HepG2 (cell line): ENCODE measurements around the gene ZBTB4. TPM values are rescaled to one million over a fixed set of nuclear protein-coding genes. Genes with fewer than 3 reads are reported as not detected.
A peak's percentile ranks its signal among the peaks of the same experiment; 100 is the strongest.

Source experiments
- ATAC-seq: fragments of 200-7000 bp; cut with Tn5 transposase; 3 replicates; pipeline ENCODE4 v1.9.1; 2020; ENCODE audit warnings: mild to moderate bottlenecking, moderate library complexity
- BruUV-seq: library from RNA; stranded (reverse); fragments of 400-500 nt; replicated peaks from 2 replicates; lab custom pipeline; 2021; lab: Mats Ljungman, UMichigan
- CTCF ChIA-PET: fragments of 300-600 bp; formaldehyde crosslinking; extraction: SDS; loops from one replicate; lab custom pipeline; 2021; ENCODE audit warnings: low total read pairs, inconsistent platforms, low intra/inter-chr PET ratio; lab: Yijun Ruan, JAX
- POLR2A ChIA-PET: fragments of 350-600 bp; sonication (Branson Sonifier 250); formaldehyde crosslinking; loops from one replicate; lab custom pipeline; 2020; ENCODE audit warnings: antibody characterized with exemption, inconsistent platforms; lab: Yijun Ruan, JAX
- DNase-seq: peaks from one replicate; pipeline ENCODE4 v3.0.0-alpha.2; 2015; ENCODE audit warnings: low spot score
- FAIRE-seq: peaks from 3 replicates; lab custom pipeline; 2011; peaks lifted over from hg19 to GRCh38; lab: Jason Lieb, UNC
- H2AFZ ChIP-seq: one replicate; pipeline ENCODE4 v1.6.1; 2011; ENCODE audit warnings: low read length, inconsistent platforms
- H3K27ac ChIP-seq: fragments of 300-600 bp; 3 replicates; pipeline ENCODE4 v1.8.0; 2011; ENCODE audit warnings: mixed run types, mild to moderate bottlenecking, mixed read lengths, low read length, inconsistent platforms; ENCODE audit not compliant: insufficient read depth; ENCODE audit errors: extremely low read length
- H3K27me3 ChIP-seq, 2 experiments: fragments of 200-600 bp in 1 of 2; 2 replicates in 1 of 2; 3 replicates in 1 of 2; pipeline versions ENCODE4 v1.6.0 to v1.8.0; 2011; ENCODE audit warnings: low read length in 2 of 2, mild to moderate bottlenecking in 2 of 2, moderate library complexity in 2 of 2, inconsistent platforms in 1 of 2; ENCODE audit not compliant: insufficient read depth in 2 of 2, control insufficient read depth in 1 of 2
- H3K36me3 ChIP-seq, 2 experiments: fragments of 200-600 bp in 1 of 2; replicated peaks in 1 of 2; 2 replicates in 1 of 2; 3 replicates in 1 of 2; pipeline versions ENCODE4 v1.5.1 to v1.8.0; 2011; ENCODE audit warnings: low read length in 2 of 2, inconsistent platforms in 1 of 2; ENCODE audit not compliant: insufficient read depth in 2 of 2, control insufficient read depth in 1 of 2
- H3K4me1 ChIP-seq: 2 replicates; pipeline ENCODE4 v1.5.1; 2012; ENCODE audit warnings: low read length, inconsistent platforms; ENCODE audit not compliant: insufficient read depth
- H3K4me2 ChIP-seq: 2 replicates; pipeline ENCODE4 v1.6.0; 2011; ENCODE audit warnings: low read depth, low read length, inconsistent platforms
- H3K4me3 ChIP-seq, 3 experiments: fragments of 200-600 bp in 1 of 3; sonication (generic), shearing (Covaris generic) in 1 of 3; replicated peaks in 1 of 3; 2 replicates each; pipeline ENCODE4 v1.5.1; 2011 to 2016; ENCODE audit warnings: low read length in 3 of 3, inconsistent platforms in 2 of 3, low read depth in 2 of 3, mild to moderate bottlenecking in 2 of 3, control low read depth in 1 of 3, mixed read lengths in 1 of 3; ENCODE audit not compliant: insufficient read depth in 1 of 3
- H3K79me2 ChIP-seq: one replicate; pipeline ENCODE4 v1.6.1; 2011; ENCODE audit warnings: low read length, inconsistent platforms; ENCODE audit not compliant: insufficient read depth
- H3K9ac ChIP-seq: 2 replicates; pipeline ENCODE4 v1.6.0; 2011; ENCODE audit warnings: mild to moderate bottlenecking, low read depth, low read length, inconsistent platforms; ENCODE audit not compliant: insufficient read depth
- H3K9me3 ChIP-seq: 2 replicates; pipeline ENCODE4 v1.5.1; 2012; ENCODE audit warnings: mild to moderate bottlenecking, low read length
- H4K20me1 ChIP-seq: 2 replicates; pipeline ENCODE4 v1.6.0; 2011; ENCODE audit warnings: inconsistent platforms, mild to moderate bottlenecking, low read length, moderate library complexity; ENCODE audit not compliant: insufficient read depth
- CC2D1A ChIP-seq: sonication (generic); formaldehyde crosslinking; IDR thresholded peaks from 2 replicates; pipeline ENCODE4 v1.8.1; 2023; ENCODE audit warnings: mild to moderate bottlenecking, missing genetic modification reagents
- FOXO1 ChIP-seq: sonication (generic); formaldehyde crosslinking; IDR thresholded peaks from 2 replicates; pipeline ENCODE4 v1.4.0; 2020; ENCODE audit warnings: missing genetic modification reagents
- GFI1 ChIP-seq: sonication (generic); formaldehyde crosslinking; IDR thresholded peaks from 2 replicates; pipeline ENCODE4 v1.5.0; 2020; ENCODE audit warnings: missing genetic modification reagents, mild to moderate bottlenecking, borderline replicate concordance
- HBP1 ChIP-seq: IDR thresholded peaks from 2 replicates; pipeline ENCODE4 v1.6.1; 2016; ENCODE audit warnings: low read depth, control low read depth
- KAT2B ChIP-seq: fragments of 150-350 bp; IDR thresholded peaks from 2 replicates; pipeline ENCODE4 v1.6.1; 2014; ENCODE audit warnings: low read depth, low read length, borderline replicate concordance
- KAT8 ChIP-seq: IDR thresholded peaks from 2 replicates; pipeline ENCODE4 v1.6.1; 2016; ENCODE audit warnings: missing genetic modification reagents, missing compliant biosample characterization
- MAFG ChIP-seq: sonication (generic); formaldehyde crosslinking; IDR thresholded peaks from 2 replicates; pipeline ENCODE4 v1.5.1; 2020; ENCODE audit warnings: mild to moderate bottlenecking, missing genetic modification reagents
- MIER3 ChIP-seq: IDR thresholded peaks from 2 replicates; pipeline ENCODE4 v1.6.1; 2016; ENCODE audit warnings: missing compliant biosample characterization, borderline replicate concordance
- NFE2 ChIP-seq: sonication (generic); formaldehyde crosslinking; IDR thresholded peaks from 2 replicates; pipeline ENCODE4 v1.4.0; 2020; ENCODE audit warnings: missing genetic modification reagents
- SP4 ChIP-seq: sonication (generic); formaldehyde crosslinking; IDR thresholded peaks from 2 replicates; pipeline ENCODE4 v1.8.1; 2023; ENCODE audit warnings: mild to moderate bottlenecking, missing genetic modification reagents
- ZNF225 ChIP-seq: sonication (generic); formaldehyde crosslinking; IDR thresholded peaks from 2 replicates; pipeline ENCODE4 v1.4.0; 2020; ENCODE audit warnings: mild to moderate bottlenecking, missing genetic modification reagents
- ZNF251 ChIP-seq: sonication (generic); formaldehyde crosslinking; IDR thresholded peaks from 2 replicates; pipeline ENCODE4 v1.9.0; 2021; ENCODE audit warnings: mild to moderate bottlenecking, missing genetic modification reagents
- ZNF446 ChIP-seq: sonication (generic); formaldehyde crosslinking; IDR thresholded peaks from 2 replicates; pipeline ENCODE4 v1.5.0; 2020; ENCODE audit warnings: mild to moderate bottlenecking, missing genetic modification reagents
- ZNF572 ChIP-seq: sonication (generic); formaldehyde crosslinking; IDR thresholded peaks from 2 replicates; pipeline ENCODE4 v1.5.1; 2020; ENCODE audit warnings: mild to moderate bottlenecking, missing genetic modification reagents
- ZNF724P ChIP-seq: sonication (generic); formaldehyde crosslinking; IDR thresholded peaks from 2 replicates; pipeline ENCODE4 v1.8.0; 2022; ENCODE audit warnings: missing genetic modification reagents, borderline replicate concordance
- WGBS: methylation state at CpG from one replicate; pipeline ENCODE4 v1.1.6; 2017; ENCODE audit warnings: low lambda C conversion rate; 5-methylcytosine and 5-hydroxymethylcytosine counted together
- in situ Hi-C: cut with HindIII; loops from 2 replicates; pipeline ENCODE4 v1.10.0; 2017; ENCODE audit warnings: low pct_unique_long_range_greater_than_20kb; ENCODE audit not compliant: extremely low pct_ligation_motif_present
- intact Hi-C: fragments of 100-400 bp; cut with micrococcal nuclease; formaldehyde crosslinking; loops from one replicate; pipeline ENCODE4 v1.10.0; 2022; ENCODE audit not compliant: unreplicated experiment
- polyA plus RNA-seq, 8 experiments: library from polyadenylated mRNA; depleted of rRNA in 3 of 8; stranded (reverse) in 7 of 8; unstranded in 1 of 8; fragments of >200 nt; fragmentation: Illumina TruSeq in 4 of 8; extraction: Trizol in 4 of 8; gene quantifications; 2 replicates each; pipeline versions ENCODE4 v1.2.1 to v1.2.3, GENCODE V29; 2011 to 2016; ENCODE audit warnings: low read depth in 4 of 8, missing spikeins in 1 of 8, mixed read lengths in 1 of 8; ENCODE audit not compliant: insufficient read depth in 1 of 8
- total RNA-seq, 5 experiments: library from RNA; depleted of rRNA; stranded (reverse); fragments of >200 nt; fragmentation: Illumina TruSeq; extraction: Trizol; gene quantifications; 2 replicates each; pipeline ENCODE4 v1.2.3, GENCODE V29; 2016; ENCODE audit warnings: low read depth in 1 of 5
- TF ChIP-seq, protein P1 (sequence below): sonication (generic); formaldehyde crosslinking; IDR thresholded peaks from 2 replicates; pipeline ENCODE4 v1.8.1; 2023; ENCODE audit warnings: mild to moderate bottlenecking, missing genetic modification reagents, borderline replicate concordance
- TF ChIP-seq, protein P2 (sequence below): sonication (generic); formaldehyde crosslinking; IDR thresholded peaks from 2 replicates; pipeline ENCODE4 v1.5.0; 2020; ENCODE audit warnings: mild to moderate bottlenecking, missing genetic modification reagents

The ZBTB4 gene
- total and polyA plus RNA-seq, 2 of the 13 experiments (the other 11 are each of a cell fraction or from before 2014, with no cell fraction given), result 4.3 to 7.4 TPM

GRCh38 chr17:7439462-7440112 is 39.8 kb downstream of the ZBTB4 start, which contains the start of gene FGF11:
Gene FGF11 (plus strand): TSS chr17:7439512. CDS start chr17:7439621, 109 bp downstream.
- CTCF ChIA-PET, result no interaction called here
- intact Hi-C loops (no loop called here), in situ Hi-C loops (loop anchor here (5.0 kb wide), 2 partner anchors 38 to 82 kb away; partner anchors contain the start of genes TMEM95 and ZBTB4)
- FAIRE-seq (no peak), ATAC-seq (peak; percentile 8; the same call in 2 of the 3 replicates), DNase-seq (no peak)
- Histone ChIP-seq H3K36me3 (no peaks in the 10 kb centered on the region), H3K4me3 (peak within 1 kb of the TSS; percentile 60 to 80 (median 73)), H3K4me2 (peak within 1 kb of the TSS; percentile 94), H3K79me2 (no peaks in the 10 kb centered on the region), H3K27ac (peak within 1 kb of the TSS; percentile 36), H3K9ac (peak within 1 kb of the TSS; percentile 68), H3K9me3 (no peaks in the 10 kb centered on the region), H2AFZ (no peak within 1 kb of the TSS), H3K4me1 (peaks cover 60% of the 10 kb centered on the region), H4K20me1 (no peaks in the 10 kb centered on the region), H3K27me3 (peaks cover 6 to 27% of the 10 kb centered on the region in 2 experiments; a peak in 4 of 5 replicates)
- no TSS peak for BruUV-seq
- 0% methylated on average over 8 of the region's 50 CpGs for WGBS
- POLR2A ChIA-PET, result interaction anchor here (1.2 to 2.8 kb wide), 3 partner anchors 36 to 110 kb away, joined by 3 to 21 read pairs (median 7); partner anchors contain the start of genes NEURL4 and TMEM256
- TF ChIP-seq GFI1 (CRISPR knock-in tag), result no peak
- no peak for TF ChIP-seq FOXO1 (CRISPR knock-in tag)
- no peak for TF ChIP-seq MAFG (CRISPR knock-in tag)
- peak; percentile 14; the same call in 1 of the 2 replicates for TF ChIP-seq KAT8 (CRISPR knock-in tag)
- no peak for TF ChIP-seq ZNF225 (CRISPR knock-in tag)
- no peak for TF ChIP-seq ZNF446 (CRISPR knock-in tag)
- TF ChIP-seq, protein P1, sequence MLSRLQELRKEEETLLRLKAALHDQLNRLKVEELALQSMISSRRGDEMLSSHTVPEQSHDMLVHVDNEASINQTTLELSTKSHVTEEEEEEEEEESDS (CRISPR knock-in tag), result no peak
- no peak for TF ChIP-seq ZNF572 (CRISPR knock-in tag)
- TF ChIP-seq ZNF251, result no peak
- no peak for TF ChIP-seq NFE2 (CRISPR knock-in tag)
- TF ChIP-seq HBP1, result no peak
- TF ChIP-seq ZNF724P (CRISPR knock-in tag), result no peak
- TF ChIP-seq MIER3 (CRISPR knock-in tag), result no peak
- TF ChIP-seq, protein P2, sequence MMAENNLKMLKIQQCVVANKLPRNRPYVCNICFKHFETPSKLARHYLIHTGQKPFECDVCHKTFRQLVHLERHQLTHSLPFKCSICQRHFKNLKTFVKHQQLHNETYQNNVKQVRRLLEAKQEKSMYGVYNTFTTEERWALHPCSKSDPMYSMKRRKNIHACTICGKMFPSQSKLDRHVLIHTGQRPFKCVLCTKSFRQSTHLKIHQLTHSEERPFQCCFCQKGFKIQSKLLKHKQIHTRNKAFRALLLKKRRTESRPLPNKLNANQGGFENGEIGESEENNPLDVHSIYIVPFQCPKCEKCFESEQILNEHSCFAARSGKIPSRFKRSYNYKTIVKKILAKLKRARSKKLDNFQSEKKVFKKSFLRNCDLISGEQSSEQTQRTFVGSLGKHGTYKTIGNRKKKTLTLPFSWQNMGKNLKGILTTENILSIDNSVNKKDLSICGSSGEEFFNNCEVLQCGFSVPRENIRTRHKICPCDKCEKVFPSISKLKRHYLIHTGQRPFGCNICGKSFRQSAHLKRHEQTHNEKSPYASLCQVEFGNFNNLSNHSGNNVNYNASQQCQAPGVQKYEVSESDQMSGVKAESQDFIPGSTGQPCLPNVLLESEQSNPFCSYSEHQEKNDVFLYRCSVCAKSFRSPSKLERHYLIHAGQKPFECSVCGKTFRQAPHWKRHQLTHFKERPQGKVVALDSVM (CRISPR knock-in tag), result no peak
- no peak for TF ChIP-seq KAT2B
- no peak for TF ChIP-seq CC2D1A (CRISPR knock-in tag)
- no peak for TF ChIP-seq SP4 (CRISPR knock-in tag)
